ENCODE measurements around the gene KCNJ4.

DNA sequence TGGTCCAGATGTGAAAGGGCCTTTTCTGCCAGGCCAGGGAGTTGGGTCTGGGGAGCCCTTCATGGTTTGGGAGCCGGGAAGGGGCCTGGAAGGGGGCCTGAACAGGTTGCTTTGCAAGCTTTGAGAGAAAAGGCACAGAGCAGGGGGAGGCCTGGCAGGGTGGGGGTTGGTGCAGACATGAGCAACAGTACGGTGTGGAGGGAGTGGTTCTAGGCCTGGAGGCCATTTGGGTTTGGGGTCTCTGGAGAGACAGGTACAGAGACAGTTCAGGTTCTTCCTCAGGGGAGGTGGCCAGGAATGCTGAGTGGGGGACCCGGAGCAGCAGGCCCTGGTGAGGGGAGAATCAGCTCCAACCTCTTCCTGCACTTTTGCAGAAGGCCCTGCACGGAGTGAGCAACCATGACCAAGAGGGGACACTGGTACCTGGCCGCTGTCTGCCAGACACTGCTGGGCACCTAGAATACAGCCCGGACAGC lies 14.3 kb upstream of the KCNJ4 start:
- TF ChIP-seq, protein P1, sequence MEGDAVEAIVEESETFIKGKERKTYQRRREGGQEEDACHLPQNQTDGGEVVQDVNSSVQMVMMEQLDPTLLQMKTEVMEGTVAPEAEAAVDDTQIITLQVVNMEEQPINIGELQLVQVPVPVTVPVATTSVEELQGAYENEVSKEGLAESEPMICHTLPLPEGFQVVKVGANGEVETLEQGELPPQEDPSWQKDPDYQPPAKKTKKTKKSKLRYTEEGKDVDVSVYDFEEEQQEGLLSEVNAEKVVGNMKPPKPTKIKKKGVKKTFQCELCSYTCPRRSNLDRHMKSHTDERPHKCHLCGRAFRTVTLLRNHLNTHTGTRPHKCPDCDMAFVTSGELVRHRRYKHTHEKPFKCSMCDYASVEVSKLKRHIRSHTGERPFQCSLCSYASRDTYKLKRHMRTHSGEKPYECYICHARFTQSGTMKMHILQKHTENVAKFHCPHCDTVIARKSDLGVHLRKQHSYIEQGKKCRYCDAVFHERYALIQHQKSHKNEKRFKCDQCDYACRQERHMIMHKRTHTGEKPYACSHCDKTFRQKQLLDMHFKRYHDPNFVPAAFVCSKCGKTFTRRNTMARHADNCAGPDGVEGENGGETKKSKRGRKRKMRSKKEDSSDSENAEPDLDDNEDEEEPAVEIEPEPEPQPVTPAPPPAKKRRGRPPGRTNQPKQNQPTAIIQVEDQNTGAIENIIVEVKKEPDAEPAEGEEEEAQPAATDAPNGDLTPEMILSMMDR (conservative IDR thresholded peaks at IDR 0.05 in 1 of 2, IDR thresholded peaks at IDR 0.05 in 1 of 2; ENCODE audit: extremely low read depth in 1 of 2, insufficient read depth in 1 of 2, low read depth in 1 of 2, low read length in 2 of 2), result no peak
- TF ChIP-seq EZH2 (IDR thresholded peaks at IDR 0.05; ENCODE audit: borderline replicate concordance, low read length), result no peak
